GM12801 (cell line): ENCODE measurements around the gene GRID2.

ENCODE experiments used
- TF ChIP-seq, protein P1 (sequence below): IDR thresholded peaks from one replicate; pipeline ENCODE4 v1.5.1; 2011; ENCODE audit warnings: control low read depth; ENCODE audit not compliant: insufficient read length; ENCODE audit errors: extremely low read depth

The GRID2 gene

DNA sequence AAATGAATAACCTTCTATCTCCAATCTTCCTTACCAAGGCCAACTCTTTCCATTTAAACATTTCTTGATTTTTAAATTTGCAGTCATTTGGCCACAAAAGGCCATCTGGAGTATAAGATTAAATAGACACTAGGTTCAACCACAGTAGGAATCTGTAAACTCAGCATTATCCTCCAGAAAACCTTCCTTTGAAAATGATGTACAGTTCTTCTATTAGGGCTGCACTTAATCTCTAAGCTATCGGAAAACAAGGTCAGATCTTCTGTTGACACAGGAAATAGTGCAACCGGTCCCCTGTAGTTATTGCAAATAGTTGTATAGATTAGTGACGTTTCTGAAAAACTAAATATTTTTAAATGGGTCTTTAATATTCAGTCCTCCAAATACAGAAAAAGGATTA is 1165.8 kb downstream of the GRID2 start:
- TF ChIP-seq, protein P1, sequence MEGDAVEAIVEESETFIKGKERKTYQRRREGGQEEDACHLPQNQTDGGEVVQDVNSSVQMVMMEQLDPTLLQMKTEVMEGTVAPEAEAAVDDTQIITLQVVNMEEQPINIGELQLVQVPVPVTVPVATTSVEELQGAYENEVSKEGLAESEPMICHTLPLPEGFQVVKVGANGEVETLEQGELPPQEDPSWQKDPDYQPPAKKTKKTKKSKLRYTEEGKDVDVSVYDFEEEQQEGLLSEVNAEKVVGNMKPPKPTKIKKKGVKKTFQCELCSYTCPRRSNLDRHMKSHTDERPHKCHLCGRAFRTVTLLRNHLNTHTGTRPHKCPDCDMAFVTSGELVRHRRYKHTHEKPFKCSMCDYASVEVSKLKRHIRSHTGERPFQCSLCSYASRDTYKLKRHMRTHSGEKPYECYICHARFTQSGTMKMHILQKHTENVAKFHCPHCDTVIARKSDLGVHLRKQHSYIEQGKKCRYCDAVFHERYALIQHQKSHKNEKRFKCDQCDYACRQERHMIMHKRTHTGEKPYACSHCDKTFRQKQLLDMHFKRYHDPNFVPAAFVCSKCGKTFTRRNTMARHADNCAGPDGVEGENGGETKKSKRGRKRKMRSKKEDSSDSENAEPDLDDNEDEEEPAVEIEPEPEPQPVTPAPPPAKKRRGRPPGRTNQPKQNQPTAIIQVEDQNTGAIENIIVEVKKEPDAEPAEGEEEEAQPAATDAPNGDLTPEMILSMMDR, result no peak

DNA sequence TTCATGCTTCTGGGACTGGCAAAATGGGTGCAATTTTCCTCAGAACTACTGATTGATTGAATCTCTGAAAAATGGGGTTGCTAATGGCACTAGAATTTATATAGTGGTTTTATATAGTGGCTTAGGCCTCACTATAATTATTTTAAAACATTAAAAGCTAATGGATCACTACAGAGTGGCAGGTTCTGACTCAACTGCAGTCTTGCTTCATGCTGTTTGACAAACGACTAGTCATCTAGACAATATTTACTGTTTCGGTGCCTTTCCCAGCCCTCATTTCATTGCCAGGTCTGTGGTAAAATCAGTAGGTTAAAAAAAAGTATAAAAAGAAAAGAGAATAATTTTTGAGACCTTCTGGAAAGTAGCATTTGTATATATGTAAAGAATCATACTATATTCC is 1172.0 kb downstream of the GRID2 start:
- TF ChIP-seq, protein P1, result no peak

DNA sequence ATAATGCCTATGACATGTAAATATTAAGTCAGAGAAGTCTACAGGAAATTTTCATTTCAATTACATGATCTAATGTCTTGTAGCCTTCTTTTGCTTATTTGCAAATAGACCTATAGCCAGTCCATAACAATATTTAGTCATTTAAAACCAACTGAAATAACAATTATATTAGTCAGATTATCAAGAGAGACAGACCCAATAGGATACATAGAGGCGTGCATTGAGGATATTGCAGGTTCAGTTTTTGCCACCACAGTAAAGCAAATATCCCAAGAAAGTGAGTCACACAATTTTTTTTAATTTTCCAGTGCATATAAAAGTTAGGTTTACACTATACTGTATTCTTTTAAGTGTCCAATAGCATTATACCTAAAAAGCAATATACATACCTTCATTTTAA is 1175.0 kb downstream of the GRID2 start:
- TF ChIP-seq, protein P1, result no peak

DNA sequence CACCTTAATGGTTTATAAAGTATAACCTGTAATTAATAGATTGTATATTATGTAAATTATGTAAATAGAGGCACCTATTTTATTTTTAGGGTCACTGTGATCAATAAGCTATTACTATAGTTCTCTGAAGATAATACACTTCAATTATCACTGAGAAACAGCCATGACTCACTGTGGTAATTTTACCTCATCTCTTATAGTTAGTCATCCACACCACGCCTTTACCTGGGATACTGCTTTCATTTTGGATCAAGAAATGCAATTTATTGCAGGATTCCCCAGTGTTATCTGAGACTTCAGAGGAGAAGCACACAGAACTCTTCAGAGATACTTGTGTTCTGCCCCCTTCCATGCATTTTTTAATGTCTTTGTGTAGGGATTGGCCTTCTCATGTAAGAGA is 1176.7 kb downstream of the GRID2 start:
- TF ChIP-seq, protein P1, result no peak

DNA sequence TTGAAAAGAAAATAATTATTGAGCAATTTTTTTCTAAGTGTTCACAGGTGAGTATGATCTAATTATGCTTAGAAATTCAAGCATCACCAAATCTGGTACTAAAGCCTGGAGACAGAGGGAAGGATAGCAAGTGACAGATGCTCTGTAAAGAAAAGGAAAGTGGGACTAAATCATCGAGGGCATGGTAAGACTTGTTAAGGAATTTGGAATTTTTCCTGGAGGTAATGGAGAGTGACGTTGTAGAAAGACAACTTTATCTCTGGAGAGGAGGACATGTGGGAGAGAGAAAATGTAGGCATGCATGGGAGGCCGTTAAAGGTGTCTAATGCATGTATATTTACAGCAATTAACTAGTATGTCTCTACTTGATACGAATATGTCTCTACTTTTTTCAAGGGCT is 1191.6 kb downstream of the GRID2 start:
- TF ChIP-seq, protein P1, result no peak

DNA sequence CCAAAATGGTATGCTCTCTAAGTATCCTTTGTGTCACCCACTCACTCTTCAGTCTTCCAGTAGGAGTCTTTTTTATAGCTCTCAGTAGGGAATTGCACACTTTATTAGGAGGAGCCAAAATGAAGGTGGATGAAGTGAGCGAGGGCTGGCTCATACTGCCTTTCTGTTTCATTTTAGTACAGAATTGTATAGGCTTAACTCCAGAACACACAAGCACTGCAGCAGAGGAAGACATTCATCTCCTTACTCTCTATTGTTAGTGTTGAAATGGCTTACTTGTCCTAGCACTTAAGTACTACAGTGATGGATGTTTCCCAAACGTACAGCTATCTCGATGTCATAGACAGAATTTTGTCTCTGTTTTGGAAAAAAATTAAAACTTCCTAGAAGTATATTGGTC is 1197.5 kb downstream of the GRID2 start:
- TF ChIP-seq, protein P1, result no peak

DNA sequence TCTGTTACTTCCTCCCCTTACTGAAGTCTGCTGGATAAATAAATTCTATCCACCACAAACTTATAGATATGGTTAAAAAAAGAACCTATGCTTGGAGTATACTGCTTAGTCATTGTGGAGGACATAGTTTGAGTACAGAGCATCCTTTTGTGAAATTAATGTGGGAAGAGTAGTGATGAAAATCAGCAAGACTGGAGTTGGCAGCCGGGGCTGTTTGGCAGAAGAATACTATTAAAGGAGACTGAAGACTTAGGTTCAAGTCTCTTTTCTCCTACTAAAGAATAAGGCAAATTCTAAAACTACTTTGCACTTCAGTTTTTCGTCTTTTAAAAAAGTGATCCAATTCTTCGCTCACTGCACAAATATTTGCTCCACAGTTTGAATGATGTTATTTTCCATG is 1198.2 kb downstream of the GRID2 start:
- TF ChIP-seq, protein P1, result no peak

DNA sequence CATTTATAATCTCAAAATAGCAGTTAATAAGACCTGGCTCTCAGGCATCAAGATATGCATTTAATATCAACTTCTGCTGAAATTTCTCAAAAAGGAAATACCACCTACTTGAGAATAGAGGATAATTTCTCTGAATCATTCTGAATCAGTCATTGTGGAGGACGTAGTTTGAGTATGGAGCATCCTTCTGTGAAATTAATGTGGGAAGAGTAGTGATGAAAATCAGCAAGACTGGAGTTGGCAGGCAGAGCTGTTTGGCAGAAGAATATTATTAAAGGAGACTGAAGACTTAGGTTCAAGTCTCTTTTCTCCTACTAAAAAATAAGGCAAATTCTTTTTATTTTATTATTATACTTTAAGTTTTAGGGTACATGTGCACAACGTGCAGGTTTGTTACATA is 1199.2 kb downstream of the GRID2 start:
- TF ChIP-seq, protein P1, result no peak
